ENCODE measurements around the gene MYOM1. TPM values are rescaled to one million over a fixed set of nuclear protein-coding genes. Genes with fewer than 3 reads are reported as not detected.

The MYOM1 gene
- total RNA-seq, 2 donors from 2014 or later = 0.52 to 2.0 TPM

Other genes starting within 250 kb of the MYOM1 start
- gene LPIN2, start 206.8 kb downstream of the MYOM1 start, total RNA-seq = 10 to 100 TPM; 45.8 to 78.1 TPM
- 100 to 1,000 TPM; 392 to 483 TPM for gene MYL12A, start 27.8 kb upstream of the MYOM1 start, total RNA-seq
- gene MYL12B, start 42.2 kb upstream of the MYOM1 start, total RNA-seq = 100 to 1,000 TPM; 206 to 271 TPM
- 10 to 100 TPM; 18.6 to 86.1 TPM for gene TGIF1, start 230.2 kb upstream of the MYOM1 start, total RNA-seq

All from activated T-helper 17 cell treated with anti-CD3 and anti-CD28 coated beads, Interleukin-2, amount 50 U/mL, for 72 hours (primary cell).